8988T (cell line): Measurements from ENCODE around the gene PRRG3.
"Not testable (repeated sequence)": the region's sequence is repeated elsewhere in the genome, so short reads cannot be mapped to it uniquely, and the experiment has no call there.

ENCODE experiments used
- DNase-seq: peaks from one replicate; pipeline ENCODE4 v3.0.0; 2011

PRRG3 gene

DNA sequence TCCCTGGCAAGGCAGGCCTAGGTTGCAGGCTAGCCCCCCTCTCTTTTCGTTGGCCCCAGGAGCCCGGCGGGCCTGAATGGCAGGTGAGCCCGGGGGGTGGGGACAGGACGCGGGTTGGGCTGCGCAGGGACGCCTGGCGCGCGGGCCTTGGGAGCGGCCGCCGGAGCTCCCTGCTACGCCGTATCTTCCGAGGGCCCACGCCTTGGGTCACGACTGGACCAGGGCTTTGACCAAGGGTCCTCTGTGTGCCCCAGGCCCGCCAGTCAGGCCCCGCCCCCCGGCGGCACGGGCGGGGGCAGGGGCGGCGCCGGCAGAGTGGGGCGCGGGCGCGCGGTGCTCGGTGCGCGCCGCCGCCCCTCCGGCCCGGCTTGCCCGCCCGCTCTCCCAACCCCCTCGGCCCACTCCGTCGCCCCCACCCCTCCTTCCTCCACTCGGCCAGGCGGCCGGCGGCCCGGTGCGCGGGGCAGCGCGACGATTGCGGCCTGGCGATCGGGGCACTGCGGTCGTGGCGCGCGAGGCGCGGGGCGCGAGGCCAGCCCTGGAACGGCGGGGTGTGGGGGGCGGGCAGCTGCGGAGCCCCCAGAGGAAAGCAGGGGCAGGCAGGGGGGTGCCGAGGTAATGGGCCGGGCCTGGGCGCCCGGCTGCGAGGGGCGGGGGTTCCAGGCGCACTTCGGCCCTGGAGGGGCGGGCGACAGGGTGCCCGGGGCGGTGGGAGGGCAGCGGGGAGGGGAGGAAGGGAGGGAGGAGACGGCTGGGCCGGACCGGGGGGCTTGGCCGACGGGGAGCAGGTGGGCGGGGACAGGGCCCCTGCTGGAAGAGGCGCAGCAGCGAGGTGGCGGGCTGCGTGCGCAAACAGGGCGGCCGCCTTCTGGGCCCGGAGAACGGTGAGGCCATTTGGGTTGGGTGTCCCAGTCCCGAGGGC is at the start of gene PRRG3:
PRRG3 (plus strand) TSS at position 798 of the 922 bp plus-strand sequence. CDS start 3,357 bp downstream, outside the sequence.
- no peak for DNase-seq

DNA sequence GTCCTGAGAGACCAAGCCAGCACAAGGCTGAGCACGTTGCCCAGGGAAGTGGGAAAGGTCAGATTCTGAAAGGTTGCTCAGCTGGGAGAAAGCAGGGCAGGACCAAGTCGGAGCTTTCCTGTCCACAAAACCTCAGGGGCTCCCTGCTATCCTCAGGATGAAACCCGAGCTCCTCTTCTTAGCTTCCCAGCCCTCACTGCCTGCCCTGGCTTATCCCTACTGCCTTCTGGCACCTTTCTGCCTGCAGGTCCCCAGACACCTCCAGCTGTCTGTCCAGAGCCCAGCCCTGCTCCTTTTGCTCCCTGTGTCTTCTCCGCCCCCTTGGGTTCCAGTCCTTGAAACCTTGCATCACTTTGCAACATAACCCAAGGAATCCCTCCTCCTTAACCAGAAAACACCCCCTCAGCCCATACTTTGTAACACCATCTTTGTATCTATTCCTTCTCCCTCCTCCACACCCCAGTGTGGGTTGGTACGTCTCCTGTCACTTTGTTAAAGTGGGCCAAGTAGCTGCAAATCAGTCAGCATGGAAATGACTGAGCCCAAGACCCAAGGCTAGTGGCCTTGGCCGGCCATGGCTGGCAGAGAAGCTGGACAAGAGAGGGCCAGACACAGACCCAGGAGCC is 20.0 kb upstream of the PRRG3 start:
- no peak for DNase-seq

DNA sequence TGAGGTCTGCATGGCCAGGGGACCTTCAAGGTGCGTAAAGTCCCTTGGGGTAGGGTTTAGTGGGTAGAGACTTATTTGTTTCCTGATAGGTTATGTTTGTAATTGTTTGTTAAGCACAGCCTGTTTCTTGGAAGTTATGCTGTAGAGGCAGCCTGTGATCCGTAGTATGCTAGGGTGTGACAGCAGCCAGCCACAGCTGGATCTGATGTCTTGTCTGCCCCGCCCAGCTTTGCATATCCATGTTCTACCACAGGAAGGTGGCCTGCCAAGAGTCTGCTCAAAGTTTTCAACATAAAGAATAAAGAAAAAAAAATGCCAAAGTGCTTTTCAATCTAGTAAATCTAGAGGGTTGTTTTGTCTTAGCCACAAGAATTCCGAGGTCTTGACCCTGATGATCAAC is 19.1 kb upstream of the PRRG3 start:
- DNase-seq, result no peak

GRCh38 chrX:151679798-151680402 is 15.4 kb upstream of the PRRG3 start:
- no peak for DNase-seq

GRCh38 chrX:151680805-151681204 is 14.5 kb upstream of the PRRG3 start:
- no peak for DNase-seq

GRCh38 chrX:151687635-151688034 is 7.6 kb upstream of the PRRG3 start:
- no peak for DNase-seq

- no peak for DNase-seq
Observed at GRCh38 chrX:151688695-151689094, 6.6 kb upstream of the PRRG3 start.

GRCh38 chrX:151692825-151693224 is 2.4 kb upstream of the PRRG3 start:
- DNase-seq, result no peak

GRCh38 chrX:151694121-151694520 is 1.1 kb upstream of the PRRG3 start:
- no peak for DNase-seq

- no peak for DNase-seq
Observed at GRCh38 chrX:151695583-151696340, 504 bp downstream of the PRRG3 start.

- DNase-seq, result not testable (repeated sequence)
Observed at GRCh38 chrX:151697082-151697481, 1.8 kb downstream of the PRRG3 start.

DNA sequence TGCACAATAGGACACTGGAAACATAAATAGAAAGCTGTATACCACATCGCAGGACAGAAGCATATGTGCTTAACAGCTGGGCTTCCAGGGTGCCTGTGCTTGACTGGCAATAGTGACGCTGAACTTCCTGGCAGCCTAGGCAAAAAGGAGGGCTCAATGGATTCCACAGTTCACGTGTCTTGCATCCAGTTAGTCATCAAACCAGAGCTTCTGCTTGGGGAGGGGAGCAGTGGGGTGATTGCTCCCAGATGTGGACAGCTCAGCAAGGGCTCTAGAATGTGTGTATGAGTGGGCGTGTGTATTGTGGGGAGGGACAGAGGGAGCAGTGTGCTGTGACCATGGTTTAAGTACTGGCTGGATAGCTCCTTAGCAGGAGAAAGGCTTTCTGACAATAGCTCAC is 2.3 kb downstream of the PRRG3 start:
- no peak for DNase-seq

- DNase-seq, result no peak
Observed at GRCh38 chrX:151698485-151698884, 3.2 kb downstream of the PRRG3 start.

GRCh38 chrX:151699746-151700145 is 4.5 kb downstream of the PRRG3 start:
- DNase-seq, result no peak

- no peak for DNase-seq
Observed at GRCh38 chrX:151700581-151700980, 5.3 kb downstream of the PRRG3 start.

- DNase-seq, result no peak
Observed at GRCh38 chrX:151701071-151701470, 5.8 kb downstream of the PRRG3 start.

DNA sequence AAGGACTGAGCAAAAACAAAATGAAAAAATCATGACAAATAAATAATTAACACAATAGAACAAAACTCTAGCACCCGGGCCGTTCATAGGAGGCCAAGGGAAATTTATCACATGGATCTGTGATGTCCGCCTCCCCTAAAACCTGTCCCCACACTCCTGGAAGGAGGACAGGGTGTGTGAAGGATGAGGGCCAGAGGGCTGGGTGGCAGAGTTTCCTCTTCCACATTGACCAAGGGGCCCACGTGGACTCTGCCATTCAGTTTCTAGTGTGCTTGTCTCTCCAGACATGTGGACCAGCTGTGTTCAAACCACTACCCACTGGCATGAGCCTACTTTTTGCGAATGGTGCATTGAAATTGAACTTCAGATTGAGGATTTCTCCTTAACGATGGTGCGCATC is 6.3 kb downstream of the PRRG3 start:
- no peak for DNase-seq

GRCh38 chrX:151702026-151702714 is 6.9 kb downstream of the PRRG3 start:
- no peak for DNase-seq

GRCh38 chrX:151702741-151703340 is 7.6 kb downstream of the PRRG3 start:
- DNase-seq, result no peak

DNA sequence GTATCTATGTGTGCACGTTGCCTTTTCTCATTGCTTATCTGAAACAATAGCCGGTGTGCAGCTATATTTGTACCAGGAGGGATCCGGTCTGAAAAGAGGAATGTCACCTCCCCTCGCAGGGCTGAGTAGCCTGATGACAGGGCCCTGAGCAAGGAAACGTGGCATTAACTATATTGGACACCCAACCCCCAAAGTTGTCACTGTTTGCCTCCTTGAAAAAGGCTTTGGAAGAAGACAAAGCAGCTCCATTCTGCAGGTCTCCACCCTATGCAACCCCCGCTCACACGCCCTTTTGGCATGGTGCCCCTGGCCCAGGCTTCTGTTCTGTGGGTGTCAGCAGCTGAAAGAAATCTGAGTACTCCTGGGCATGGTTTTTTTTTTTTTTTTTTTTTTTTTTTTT is 8.2 kb downstream of the PRRG3 start:
- DNase-seq, result no peak

DNA sequence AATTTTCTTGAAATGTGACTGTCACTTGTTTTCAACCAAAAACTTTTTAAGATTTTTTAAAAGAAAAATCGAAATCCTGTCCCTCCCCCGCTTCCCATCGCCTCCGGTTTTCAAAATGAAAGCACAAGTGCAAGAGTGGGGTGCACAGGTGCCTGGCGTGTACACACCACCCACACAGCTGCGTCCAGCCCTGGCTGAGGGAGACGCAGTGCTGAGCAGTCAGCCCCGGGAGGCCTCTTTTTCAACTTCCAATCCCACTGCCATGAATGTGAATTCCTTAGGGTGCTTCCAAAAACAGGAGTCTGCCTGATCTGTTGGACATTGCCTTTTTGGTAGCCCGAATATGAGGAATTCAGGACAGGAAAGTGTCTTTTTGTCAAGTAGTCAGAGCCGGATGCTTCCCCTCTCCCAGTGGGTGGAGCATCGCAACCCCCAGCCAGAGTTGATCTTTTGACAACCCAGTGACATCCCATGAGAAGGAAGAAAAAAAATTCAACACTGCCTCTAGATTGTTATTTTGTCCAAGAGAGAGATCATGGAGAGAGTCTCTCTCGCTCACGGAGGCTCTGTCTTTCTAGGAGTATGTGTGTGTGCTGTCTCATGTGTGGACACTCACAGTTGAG is 8.9 kb downstream of the PRRG3 start:
- no peak for DNase-seq

GRCh38 chrX:151708821-151709220 is 13.6 kb downstream of the PRRG3 start:
- DNase-seq, result no peak
